ENCODE results near the gene FAM53A. TPM values are rescaled to one million over a fixed set of nuclear protein-coding genes. Genes with fewer than 3 reads are reported as not detected.
A peak's percentile ranks its signal among the peaks of the same experiment; 100 is the strongest.

The FAM53A gene
- total and polyA plus RNA-seq, 2 donors (not counting 1 experiment from before 2014, with no cell fraction given), result 0.65 to 0.99 TPM

- Histone ChIP-seq H3K4me3 (replicated peaks in 1 of 4; ENCODE audit: control extremely low read depth in 1 of 4, insufficient read depth in 1 of 4, low read depth in 3 of 4, low read length in 4 of 4) (no peak overlapping the region), H3K79me2 (ENCODE audit: control insufficient read depth, insufficient read depth, low read length) (no peaks in the 10 kb centered on the region), H3K4me2 (ENCODE audit: extremely low read depth, insufficient read depth, low read length) (no peak overlapping the region), H3K9ac (ENCODE audit: insufficient read depth, low read length) (no peak overlapping the region), H3K27ac (ENCODE audit: insufficient read depth, low read length) (no peak overlapping the region), H3K27me3 (ENCODE audit: control insufficient read depth, insufficient read depth, low read length) (no peaks in the 10 kb centered on the region), H4K20me1 (ENCODE audit: control insufficient read depth, extremely low read depth, insufficient read depth, low read length) (no peaks in the 10 kb centered on the region), H3K9me3 (ENCODE audit: control insufficient read depth, insufficient read depth, low read depth, low read length) (no peaks in the 10 kb centered on the region), H3K36me3 (ENCODE audit: control insufficient read depth, insufficient read depth, low read length) (no peaks in the 10 kb centered on the region), H3K4me1 (ENCODE audit: control insufficient read depth, extremely low read depth, insufficient read depth, low read length) (no peaks in the 10 kb centered on the region), H2AFZ (ENCODE audit: low read length) (no peak overlapping the region)
- TF ChIP-seq, protein P1, sequence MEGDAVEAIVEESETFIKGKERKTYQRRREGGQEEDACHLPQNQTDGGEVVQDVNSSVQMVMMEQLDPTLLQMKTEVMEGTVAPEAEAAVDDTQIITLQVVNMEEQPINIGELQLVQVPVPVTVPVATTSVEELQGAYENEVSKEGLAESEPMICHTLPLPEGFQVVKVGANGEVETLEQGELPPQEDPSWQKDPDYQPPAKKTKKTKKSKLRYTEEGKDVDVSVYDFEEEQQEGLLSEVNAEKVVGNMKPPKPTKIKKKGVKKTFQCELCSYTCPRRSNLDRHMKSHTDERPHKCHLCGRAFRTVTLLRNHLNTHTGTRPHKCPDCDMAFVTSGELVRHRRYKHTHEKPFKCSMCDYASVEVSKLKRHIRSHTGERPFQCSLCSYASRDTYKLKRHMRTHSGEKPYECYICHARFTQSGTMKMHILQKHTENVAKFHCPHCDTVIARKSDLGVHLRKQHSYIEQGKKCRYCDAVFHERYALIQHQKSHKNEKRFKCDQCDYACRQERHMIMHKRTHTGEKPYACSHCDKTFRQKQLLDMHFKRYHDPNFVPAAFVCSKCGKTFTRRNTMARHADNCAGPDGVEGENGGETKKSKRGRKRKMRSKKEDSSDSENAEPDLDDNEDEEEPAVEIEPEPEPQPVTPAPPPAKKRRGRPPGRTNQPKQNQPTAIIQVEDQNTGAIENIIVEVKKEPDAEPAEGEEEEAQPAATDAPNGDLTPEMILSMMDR (conservative IDR thresholded peaks at IDR 0.05 in 1 of 2, IDR thresholded peaks at IDR 0.05 in 1 of 2; ENCODE audit: low read depth in 1 of 2, low read length in 2 of 2), result no peak
- TF ChIP-seq EZH2 (IDR thresholded peaks at IDR 0.05; ENCODE audit: low read length, missing control alignments), result no peak
- no peak for DNase-seq (ENCODE audit: low read depth in 2 of 2)
These were observed 46.4 kb downstream of the FAM53A start for GRCh38 chr4:1637580-1638271.

GRCh38 chr4:1636490-1637211 is 47.5 kb downstream of the FAM53A start:
- no peaks in the 10 kb centered on the region for H3K36me3 ChIP-seq (ENCODE audit: control insufficient read depth, insufficient read depth, low read length)
- H3K79me2 ChIP-seq (ENCODE audit: control insufficient read depth, insufficient read depth, low read length), result no peaks in the 10 kb centered on the region
- H4K20me1 ChIP-seq (ENCODE audit: control insufficient read depth, extremely low read depth, insufficient read depth, low read length), result no peaks in the 10 kb centered on the region
- no peaks in the 10 kb centered on the region for H3K27me3 ChIP-seq (ENCODE audit: control insufficient read depth, insufficient read depth, low read length)
- no peak overlapping the region for H3K4me2 ChIP-seq (ENCODE audit: extremely low read depth, insufficient read depth, low read length)
- H3K4me1 ChIP-seq (ENCODE audit: control insufficient read depth, extremely low read depth, insufficient read depth, low read length), result no peaks in the 10 kb centered on the region
- no peak overlapping the region for H2AFZ ChIP-seq (ENCODE audit: low read length)
- TF ChIP-seq, protein P1 (conservative IDR thresholded peaks at IDR 0.05 in 1 of 2, IDR thresholded peaks at IDR 0.05 in 1 of 2; ENCODE audit: low read depth in 1 of 2, low read length in 2 of 2), result no peak
- no peak for TF ChIP-seq EZH2 (IDR thresholded peaks at IDR 0.05; ENCODE audit: low read length, missing control alignments)
- H3K9me3 ChIP-seq (ENCODE audit: control insufficient read depth, insufficient read depth, low read depth, low read length), result no peaks in the 10 kb centered on the region
- no peak for DNase-seq (ENCODE audit: low read depth in 2 of 2)
- H3K4me3 ChIP-seq (replicated peaks in 1 of 4; ENCODE audit: control extremely low read depth in 1 of 4, insufficient read depth in 1 of 4, low read depth in 3 of 4, low read length in 4 of 4), result no peak overlapping the region
- H3K27ac ChIP-seq (ENCODE audit: insufficient read depth, low read length), result no peak overlapping the region
- no peak overlapping the region for H3K9ac ChIP-seq (ENCODE audit: insufficient read depth, low read length)

GRCh38 chr4:1635464-1635863 is 48.6 kb downstream of the FAM53A start:
- TF ChIP-seq, protein P1 (conservative IDR thresholded peaks at IDR 0.05 in 1 of 2, IDR thresholded peaks at IDR 0.05 in 1 of 2; ENCODE audit: low read depth in 1 of 2, low read length in 2 of 2), result no peak
- TF ChIP-seq EZH2 (IDR thresholded peaks at IDR 0.05; ENCODE audit: low read length, missing control alignments), result no peak
- Histone ChIP-seq H3K36me3 (ENCODE audit: control insufficient read depth, insufficient read depth, low read length) (no peaks in the 10 kb centered on the region), H4K20me1 (ENCODE audit: control insufficient read depth, extremely low read depth, insufficient read depth, low read length) (no peaks in the 10 kb centered on the region), H3K4me2 (ENCODE audit: extremely low read depth, insufficient read depth, low read length) (no peak overlapping the region), H2AFZ (ENCODE audit: low read length) (no peak overlapping the region), H3K79me2 (ENCODE audit: control insufficient read depth, insufficient read depth, low read length) (no peaks in the 10 kb centered on the region), H3K9me3 (ENCODE audit: control insufficient read depth, insufficient read depth, low read depth, low read length) (no peaks in the 10 kb centered on the region), H3K27me3 (ENCODE audit: control insufficient read depth, insufficient read depth, low read length) (no peaks in the 10 kb centered on the region), H3K4me1 (ENCODE audit: control insufficient read depth, extremely low read depth, insufficient read depth, low read length) (no peaks in the 10 kb centered on the region), H3K27ac (ENCODE audit: insufficient read depth, low read length) (no peak overlapping the region), H3K4me3 (replicated peaks in 1 of 4; ENCODE audit: control extremely low read depth in 1 of 4, insufficient read depth in 1 of 4, low read depth in 3 of 4, low read length in 4 of 4) (no peak overlapping the region), H3K9ac (ENCODE audit: insufficient read depth, low read length) (no peak overlapping the region)
- DNase-seq (ENCODE audit: low read depth in 2 of 2), result peak in 1 of 2 donors; percentile 30

Data from fibroblast of lung (primary cell).